GM12892 (cell line): Measurements from ENCODE around the gene OCA2.
"Not testable (repeated sequence)": the region's sequence is repeated elsewhere in the genome, so short reads cannot be mapped to it uniquely, and the experiment has no call there.

Source experiments
- DNase-seq: peaks from one replicate; pipeline ENCODE4 v3.0.0; 2011; ENCODE audit not compliant: insufficient read length
- FAIRE-seq: peaks from 2 replicates; lab custom pipeline; 2011; peaks lifted over from hg19 to GRCh38; lab: Jason Lieb, UNC
- POLR2A ChIP-seq: IDR thresholded peaks from 2 replicates; pipeline ENCODE4 v1.6.1; 2011; ENCODE audit warnings: low read depth, low read length, control low read depth
- POLR2AphosphoS5 ChIP-seq: IDR thresholded peaks from 2 replicates; pipeline ENCODE4 v1.6.1; 2011; ENCODE audit warnings: low read depth, low read length, control low read depth
- TAF1 ChIP-seq: IDR thresholded peaks from 2 replicates; pipeline ENCODE4 v1.6.1; 2011; ENCODE audit warnings: low read depth, mild to moderate bottlenecking, control low read depth, low read length, borderline replicate concordance

OCA2 gene

DNA sequence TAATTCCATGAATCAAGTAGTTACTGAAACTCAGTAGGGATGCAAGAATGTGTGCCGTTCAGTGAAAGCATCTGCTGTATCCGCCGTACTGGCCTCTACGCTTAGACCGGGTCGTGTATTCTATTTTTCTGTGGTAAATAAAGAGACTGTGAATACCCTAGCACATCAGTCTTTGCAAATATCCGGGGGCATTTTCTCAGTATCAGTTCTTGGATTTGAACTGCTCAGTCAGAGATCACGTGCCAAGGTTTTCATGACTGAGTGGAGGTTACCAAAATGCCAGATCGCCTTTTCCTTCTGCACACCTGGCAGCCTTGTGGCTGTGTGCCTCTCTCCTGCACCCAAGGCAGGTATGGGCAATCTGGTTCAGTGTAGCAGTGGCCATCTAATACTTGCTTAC lies 377.0 kb downstream of the OCA2 start:
- FAIRE-seq (no peak), DNase-seq (no peak)
- TF ChIP-seq POLR2A = no peak
- TF ChIP-seq POLR2AphosphoS5 = no peak
- TF ChIP-seq TAF1 = no peak

DNA sequence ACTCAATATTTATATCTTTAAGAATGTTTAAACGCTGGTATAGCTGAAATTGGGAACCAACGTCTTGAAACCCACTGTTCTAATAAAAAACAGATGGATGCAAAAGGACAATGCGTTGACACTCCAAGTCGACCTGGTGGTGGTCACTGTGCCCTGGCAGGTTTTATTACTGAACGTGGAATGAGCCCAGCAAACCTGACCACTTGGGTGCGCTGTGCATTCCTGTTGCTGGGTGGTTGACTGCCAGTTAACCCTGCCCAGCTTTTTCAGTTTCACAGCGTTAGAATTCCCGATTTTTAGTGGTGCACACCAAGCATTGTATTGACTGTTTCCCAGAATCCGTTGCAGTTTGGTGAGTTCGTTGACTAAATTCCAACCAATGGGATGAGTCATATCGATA lies 384.4 kb downstream of the OCA2 start:
- no peak for TF ChIP-seq TAF1
- TF ChIP-seq POLR2AphosphoS5 = no peak
- no peak for TF ChIP-seq POLR2A
- DNase-seq (no peak), FAIRE-seq (no peak)

DNA sequence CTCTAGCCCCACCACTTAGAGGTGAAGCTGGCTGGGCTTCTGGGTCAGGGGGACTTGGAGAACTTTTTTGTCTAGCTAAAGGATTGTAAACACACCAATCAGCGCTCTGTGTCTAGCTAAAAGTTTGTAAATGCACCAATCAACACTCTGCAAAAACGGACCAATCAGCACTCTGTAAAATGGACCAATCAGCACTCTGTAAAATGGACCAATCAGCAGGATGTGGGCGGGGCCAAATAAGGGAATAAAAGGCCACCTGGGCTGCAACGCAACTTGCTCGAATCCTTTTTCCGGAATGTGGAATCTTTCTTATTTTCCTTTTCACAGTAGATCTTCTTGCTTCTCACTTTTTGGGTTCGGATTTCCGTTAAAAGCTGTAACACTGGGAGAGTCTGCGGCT lies 385.3 kb downstream of the OCA2 start:
- not testable (repeated sequence) for DNase-seq, FAIRE-seq

DNA sequence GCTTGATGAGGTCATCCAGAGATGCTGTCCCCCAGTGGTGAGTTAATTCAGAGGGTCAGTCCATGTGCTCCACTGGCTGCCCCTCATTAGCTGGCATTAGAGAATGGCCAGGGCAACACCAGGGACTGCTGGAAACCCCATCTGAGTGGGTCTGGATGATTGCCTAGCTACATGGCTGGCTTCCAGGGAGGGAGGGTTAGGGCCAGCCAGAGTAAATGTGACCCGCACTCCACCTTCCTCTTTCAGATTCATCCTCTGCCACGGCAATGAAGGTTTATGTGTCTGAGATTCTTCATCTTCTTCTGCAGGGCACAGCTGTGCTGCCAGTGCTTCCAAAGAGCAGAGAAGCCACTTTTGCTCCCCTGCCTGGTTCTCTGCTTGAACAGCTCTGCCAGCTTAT lies 391.9 kb downstream of the OCA2 start:
- DNase-seq = no peak
- no peak for TF ChIP-seq POLR2AphosphoS5
- TF ChIP-seq POLR2A = no peak
- TF ChIP-seq TAF1 = no peak
- FAIRE-seq = no peak

DNA sequence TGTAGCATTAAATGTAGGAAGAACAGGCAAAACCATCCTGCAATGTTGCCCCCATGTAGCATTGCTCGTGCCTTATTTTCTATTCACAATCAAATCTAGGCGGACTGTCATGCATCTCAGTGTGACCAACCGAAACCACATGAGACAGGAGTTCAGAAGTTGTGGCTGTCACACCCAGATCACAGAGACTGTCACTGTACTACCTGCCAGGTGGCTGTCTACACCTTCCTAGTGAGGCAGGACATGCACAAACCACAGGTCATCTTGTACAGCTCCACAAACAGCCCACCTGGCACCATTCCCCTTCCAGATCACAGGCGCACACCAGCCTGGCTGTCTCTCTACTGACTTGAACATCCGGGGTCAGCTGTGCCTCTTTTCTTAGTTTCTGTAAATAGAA lies 392.8 kb downstream of the OCA2 start:
- no peak for TF ChIP-seq TAF1
- no peak for TF ChIP-seq POLR2A
- no peak for TF ChIP-seq POLR2AphosphoS5
- no peak for FAIRE-seq
- no peak for DNase-seq

DNA sequence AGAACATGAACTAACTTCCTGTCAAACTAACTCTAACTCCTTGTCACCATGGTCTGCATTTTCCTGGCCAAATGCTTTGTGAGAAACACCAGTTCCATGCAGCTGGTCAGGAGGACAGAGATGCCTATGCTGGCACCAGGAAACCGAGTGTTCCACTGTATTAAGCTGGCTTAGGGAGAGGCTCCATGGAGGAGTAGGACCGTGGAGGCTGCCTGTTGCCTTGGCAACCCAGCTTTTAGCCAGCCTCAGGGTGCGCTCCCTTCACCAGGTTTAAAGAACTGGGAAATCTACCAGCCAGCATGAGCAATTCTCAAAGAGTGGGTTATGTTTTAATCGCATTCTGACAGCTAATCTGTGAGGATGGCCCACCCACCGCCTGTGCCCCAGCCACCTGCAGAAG lies 394.1 kb downstream of the OCA2 start:
- DNase-seq = no peak
- TF ChIP-seq POLR2AphosphoS5 (no peak), TAF1 (no peak), POLR2A (no peak)
- no peak for FAIRE-seq
